Measurements from ENCODE around the gene TMED6. TPM values are rescaled to one million over a fixed set of nuclear protein-coding genes. Genes with fewer than 3 reads are reported as not detected.
"Not testable (repeated sequence)": the region's sequence is repeated elsewhere in the genome, so short reads cannot be mapped to it uniquely, and the experiment has no call there.

Gene TMED6
- total RNA-seq, 2 donors from 2014 or later: 3.3 to 3.7 TPM

GRCh38 chr16:69376393-69377059, 24.9 kb upstream of the TMED6 start:
- peaks cover 2% of the 10 kb centered on the region for H3K4me1 Mint-ChIP-seq (ENCODE audit: low read depth)
- DNase-seq (no peak), ATAC-seq (replicated peaks in 1 of 2) (no peak)
- H3K9me3 Mint-ChIP-seq: no peaks in the 10 kb centered on the region
- peak overlapping the region; percentile 46 for H3K27ac Mint-ChIP-seq
- H3K4me3 Mint-ChIP-seq: no peak overlapping the region
- peaks cover 3 to 31% of the 10 kb centered on the region in 2 donors for H3K36me3 Mint-ChIP-seq (ENCODE audit: insufficient read depth in 2 of 2)
- no peaks in the 10 kb centered on the region for H3K27me3 Mint-ChIP-seq (ENCODE audit: low read depth)

GRCh38 chr16:69373019-69373418, 21.4 kb upstream of the TMED6 start:
- no peak overlapping the region for H3K27ac Mint-ChIP-seq
- H3K27me3 Mint-ChIP-seq (ENCODE audit: low read depth): no peaks in the 10 kb centered on the region
- ATAC-seq (replicated peaks in 1 of 2) (no peak), DNase-seq (no peak)
- H3K9me3 Mint-ChIP-seq: no peaks in the 10 kb centered on the region
- H3K4me1 Mint-ChIP-seq (ENCODE audit: low read depth): no peaks in the 10 kb centered on the region
- H3K4me3 Mint-ChIP-seq: no peak overlapping the region
- peaks cover 12 to 33% of the 10 kb centered on the region in 2 donors for H3K36me3 Mint-ChIP-seq (ENCODE audit: insufficient read depth in 2 of 2)

GRCh38 chr16:69371564-69371963, 20.0 kb upstream of the TMED6 start:
- H3K27ac Mint-ChIP-seq: peak overlapping the region; percentile 93
- H3K9me3 Mint-ChIP-seq: no peaks in the 10 kb centered on the region
- DNase-seq (no peak), ATAC-seq (replicated peaks in 1 of 2) (no peak)
- H3K4me3 Mint-ChIP-seq: no peak overlapping the region
- peaks cover 13 to 27% of the 10 kb centered on the region in 2 donors for H3K36me3 Mint-ChIP-seq (ENCODE audit: insufficient read depth in 2 of 2)
- no peaks in the 10 kb centered on the region for H3K27me3 Mint-ChIP-seq (ENCODE audit: low read depth)
- peaks cover 5% of the 10 kb centered on the region for H3K4me1 Mint-ChIP-seq (ENCODE audit: low read depth)

GRCh38 chr16:69368866-69369265, 17.3 kb upstream of the TMED6 start:
- Mint-ChIP-seq H3K9me3 (no peaks in the 10 kb centered on the region), H3K27me3 (ENCODE audit: low read depth) (no peaks in the 10 kb centered on the region), H3K36me3 (ENCODE audit: insufficient read depth in 2 of 2) (peaks cover 18 to 29% of the 10 kb centered on the region in 2 donors), H3K27ac (no peak overlapping the region), H3K4me3 (no peak overlapping the region), H3K4me1 (ENCODE audit: low read depth) (peaks cover 13% of the 10 kb centered on the region)
- no peak for ATAC-seq (replicated peaks in 1 of 2)
- DNase-seq: no peak

- DNase-seq: no peak
- no peak for ATAC-seq (replicated peaks in 1 of 2)
- Mint-ChIP-seq H3K9me3 (no peaks in the 10 kb centered on the region), H3K27ac (no peak overlapping the region), H3K27me3 (ENCODE audit: low read depth) (no peaks in the 10 kb centered on the region), H3K4me1 (ENCODE audit: low read depth) (peaks cover 13% of the 10 kb centered on the region), H3K36me3 (ENCODE audit: insufficient read depth in 2 of 2) (peaks cover 18 to 29% of the 10 kb centered on the region in 2 donors), H3K4me3 (no peak overlapping the region)
Measured at GRCh38 chr16:69367980-69368379, 16.4 kb upstream of the TMED6 start.

- peak; percentile 7 to 25 for DNase-seq
- H3K9me3 Mint-ChIP-seq: no peaks in the 10 kb centered on the region
- peak overlapping the region; percentile 84 for H3K27ac Mint-ChIP-seq
- H3K4me3 Mint-ChIP-seq: no peak overlapping the region
- H3K4me1 Mint-ChIP-seq (ENCODE audit: low read depth): peaks cover 13% of the 10 kb centered on the region
- H3K36me3 Mint-ChIP-seq (ENCODE audit: insufficient read depth in 2 of 2): peaks cover 20 to 28% of the 10 kb centered on the region in 2 donors
- ATAC-seq (replicated peaks in 1 of 2): peak; percentile 52 to 94
- no peaks in the 10 kb centered on the region for H3K27me3 Mint-ChIP-seq (ENCODE audit: low read depth)
Measured at GRCh38 chr16:69366431-69366830, 14.8 kb upstream of the TMED6 start.

- Mint-ChIP-seq H3K36me3 (ENCODE audit: insufficient read depth in 2 of 2) (peaks cover 21 to 32% of the 10 kb centered on the region in 2 donors), H3K4me3 (peak overlapping the region in 1 of 2 donors; percentile 4), H3K27me3 (ENCODE audit: low read depth) (no peaks in the 10 kb centered on the region), H3K9me3 (no peaks in the 10 kb centered on the region), H3K4me1 (ENCODE audit: low read depth) (peaks cover 13% of the 10 kb centered on the region), H3K27ac (peak overlapping the region; percentile 84)
- ATAC-seq (replicated peaks in 1 of 2) (peak in 1 of 2 donors; percentile 8), DNase-seq (no peak)
Measured at GRCh38 chr16:69365901-69366300, 14.3 kb upstream of the TMED6 start.

GRCh38 chr16:69364088-69364487, 12.5 kb upstream of the TMED6 start:
- ATAC-seq (replicated peaks in 1 of 2): no peak
- no peak overlapping the region for H3K4me3 Mint-ChIP-seq
- peaks cover 14 to 24% of the 10 kb centered on the region in 2 donors for H3K36me3 Mint-ChIP-seq (ENCODE audit: insufficient read depth in 2 of 2)
- DNase-seq: no peak
- H3K27me3 Mint-ChIP-seq (ENCODE audit: low read depth): no peaks in the 10 kb centered on the region
- peaks cover 13% of the 10 kb centered on the region for H3K4me1 Mint-ChIP-seq (ENCODE audit: low read depth)
- H3K27ac Mint-ChIP-seq: no peak overlapping the region
- no peaks in the 10 kb centered on the region for H3K9me3 Mint-ChIP-seq

- H3K9me3 Mint-ChIP-seq: no peaks in the 10 kb centered on the region
Measured at GRCh38 chr16:69363281-69363717, 11.7 kb upstream of the TMED6 start.

GRCh38 chr16:69360070-69360469, 8.5 kb upstream of the TMED6 start:
- DNase-seq; H3K9me3 Mint-ChIP-seq; H3K4me3 Mint-ChIP-seq; ATAC-seq (replicated peaks in 1 of 2); H3K4me1 Mint-ChIP-seq (ENCODE audit: low read depth); H3K27ac Mint-ChIP-seq; H3K27me3 Mint-ChIP-seq (ENCODE audit: low read depth): not testable (repeated sequence)
- peaks cover 7 to 19% of the 10 kb centered on the region in 2 donors for H3K36me3 Mint-ChIP-seq (ENCODE audit: insufficient read depth in 2 of 2)

More at GRCh38 chr16:69363281-69363717, 11.7 kb upstream of the TMED6 start:
- Mint-ChIP-seq H3K4me1 (ENCODE audit: low read depth) (peaks cover 13% of the 10 kb centered on the region), H3K27ac (no peak overlapping the region), H3K27me3 (ENCODE audit: low read depth) (no peaks in the 10 kb centered on the region), H3K4me3 (no peak overlapping the region), H3K36me3 (ENCODE audit: insufficient read depth in 2 of 2) (peaks cover 13 to 22% of the 10 kb centered on the region in 2 donors)
- ATAC-seq (replicated peaks in 1 of 2) (no peak), DNase-seq (no peak)

- Mint-ChIP-seq H3K27ac (no peak overlapping the region), H3K36me3 (ENCODE audit: insufficient read depth in 2 of 2) (peaks cover 4 to 5% of the 10 kb centered on the region in 2 donors), H3K4me3 (no peak overlapping the region), H3K4me1 (ENCODE audit: low read depth) (peaks cover 3% of the 10 kb centered on the region), H3K9me3 (no peaks in the 10 kb centered on the region), H3K27me3 (ENCODE audit: low read depth) (no peaks in the 10 kb centered on the region)
- ATAC-seq (replicated peaks in 1 of 2): no peak
- no peak for DNase-seq
Measured at GRCh38 chr16:69350536-69351133, 951 bp downstream of the TMED6 start.

- ATAC-seq (replicated peaks in 1 of 2) (no peak), DNase-seq (no peak)
- H3K4me3 Mint-ChIP-seq: no peak overlapping the region
Measured at GRCh38 chr16:69349536-69349935, 2.0 kb downstream of the TMED6 start.

GRCh38 chr16:69348222-69348621, 3.4 kb downstream of the TMED6 start:
- Mint-ChIP-seq H3K27ac (no peak overlapping the region), H3K36me3 (ENCODE audit: insufficient read depth in 2 of 2) (peaks cover 2 to 5% of the 10 kb centered on the region in 2 donors), H3K9me3 (no peaks in the 10 kb centered on the region), H3K4me1 (ENCODE audit: low read depth) (peaks cover 11% of the 10 kb centered on the region), H3K27me3 (ENCODE audit: low read depth) (no peaks in the 10 kb centered on the region), H3K4me3 (no peak overlapping the region)
- ATAC-seq (replicated peaks in 1 of 2) (no peak), DNase-seq (no peak)

More at GRCh38 chr16:69349536-69349935, 2.0 kb downstream of the TMED6 start:
- H3K4me1 Mint-ChIP-seq (ENCODE audit: low read depth): peaks cover 8% of the 10 kb centered on the region
- H3K27ac Mint-ChIP-seq: no peak overlapping the region
- peaks cover 2 to 5% of the 10 kb centered on the region in 2 donors for H3K36me3 Mint-ChIP-seq (ENCODE audit: insufficient read depth in 2 of 2)
- no peaks in the 10 kb centered on the region for H3K9me3 Mint-ChIP-seq
- H3K27me3 Mint-ChIP-seq (ENCODE audit: low read depth): no peaks in the 10 kb centered on the region

Measured in activated T-cell treated with anti-CD3 and anti-CD28 coated beads, Interleukin-2, amount 50 U/mL, for 72 hours (primary cell).